Nephron (organoid): ENCODE data around the gene COLGALT1.
"Not testable (repeated sequence)": the region's sequence is repeated elsewhere in the genome, so short reads cannot be mapped to it uniquely, and the experiment has no call there.

Experiments used
- H3K27ac Mint-ChIP-seq, 3 experiments: 2 replicates each; pipeline ENCODE4 v1.8.0; 2020; ENCODE audit warnings: mixed read lengths in 3 of 3, mild to moderate bottlenecking in 2 of 3, moderate library complexity in 1 of 3
- H3K27me3 Mint-ChIP-seq: 2 replicates; pipeline ENCODE4 v1.8.0; 2021; ENCODE audit warnings: low read depth, mild to moderate bottlenecking, moderate library complexity, mixed read lengths
- H3K36me3 Mint-ChIP-seq: 2 replicates; pipeline ENCODE4 v1.8.0; 2020; ENCODE audit warnings: low read depth, mixed read lengths
- H3K4me1 Mint-ChIP-seq: 2 replicates; pipeline ENCODE4 v1.8.0; 2020; ENCODE audit warnings: mixed read lengths
- H3K4me3 Mint-ChIP-seq, 3 experiments: 2 replicates each; pipeline ENCODE4 v1.8.0; 2020; ENCODE audit warnings: mild to moderate bottlenecking in 3 of 3, mixed read lengths in 3 of 3, moderate library complexity in 2 of 3
- H3K9me3 Mint-ChIP-seq: 2 replicates; pipeline ENCODE4 v1.8.0; 2020; ENCODE audit warnings: mixed read lengths
- CTCF ChIP-seq, 3 experiments: fragments of 200-600 bp; sonication (generic); IDR thresholded peaks; one replicate each; pipeline ENCODE4 v1.5.0; 2021; ENCODE audit warnings: antibody characterized with exemption in 3 of 3; ENCODE audit not compliant: unreplicated experiment in 3 of 3

The COLGALT1 gene

GRCh38 chr19:17515408-17516149 is 39.9 kb upstream of the COLGALT1 start:
- TF ChIP-seq CTCF (IDR thresholded peaks at IDR 0.05; ENCODE audit: unreplicated experiment in 3 of 3) = no peak
- Mint-ChIP-seq H3K9me3 (peaks cover 9% of the 10 kb centered on the region), H3K36me3 (peaks cover 55% of the 10 kb centered on the region), H3K4me3 (peak overlapping the region; percentile 50 to 61 (median 55)), H3K27me3 (no peaks in the 10 kb centered on the region), H3K4me1 (peaks cover 15% of the 10 kb centered on the region), H3K27ac (no peak overlapping the region)

GRCh38 chr19:17517898-17518297 is 37.6 kb upstream of the COLGALT1 start:
- peaks cover 2% of the 10 kb centered on the region for H3K4me1 Mint-ChIP-seq
- H3K27ac Mint-ChIP-seq = no peak overlapping the region
- TF ChIP-seq CTCF (IDR thresholded peaks at IDR 0.05; ENCODE audit: unreplicated experiment in 3 of 3) = no peak
- H3K36me3 Mint-ChIP-seq = peaks cover 63% of the 10 kb centered on the region
- peaks cover 9% of the 10 kb centered on the region for H3K9me3 Mint-ChIP-seq
- H3K27me3 Mint-ChIP-seq = no peaks in the 10 kb centered on the region
- H3K4me3 Mint-ChIP-seq = no peak overlapping the region

DNA sequence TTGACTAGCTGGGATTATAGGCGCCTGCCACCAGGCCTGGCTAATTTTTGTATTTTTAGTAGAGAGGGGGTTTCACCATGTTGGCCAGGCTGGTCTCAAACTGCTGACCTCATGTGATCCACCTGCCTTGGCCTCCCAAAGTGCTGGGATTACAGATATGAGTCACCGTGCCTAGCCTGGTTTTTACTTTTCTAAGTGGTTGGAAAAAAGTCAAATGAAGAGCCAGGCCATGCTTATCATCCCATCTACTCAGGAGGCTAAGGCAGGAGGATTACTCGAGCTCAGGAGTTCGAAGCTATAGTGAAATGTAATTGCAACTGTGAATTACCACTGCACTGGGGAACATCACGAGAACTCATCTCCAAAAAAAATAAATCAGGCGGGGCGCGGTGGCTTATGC is 36.8 kb upstream of the COLGALT1 start:
- H3K4me3 Mint-ChIP-seq, H3K9me3 Mint-ChIP-seq, H3K27me3 Mint-ChIP-seq, H3K27ac Mint-ChIP-seq, H3K4me1 Mint-ChIP-seq: not testable (repeated sequence)
- H3K36me3 Mint-ChIP-seq = peaks cover 63% of the 10 kb centered on the region

- Mint-ChIP-seq H3K36me3 (peaks cover 57% of the 10 kb centered on the region), H3K27me3 (peaks cover 4% of the 10 kb centered on the region)
- no peak for TF ChIP-seq CTCF (IDR thresholded peaks at IDR 0.05; ENCODE audit: unreplicated experiment in 3 of 3)
These were observed 35.5 kb upstream of the COLGALT1 start for GRCh38 chr19:17519967-17520366.

GRCh38 chr19:17520865-17521264 is 34.6 kb upstream of the COLGALT1 start:
- Mint-ChIP-seq H3K27me3 (peaks cover 4% of the 10 kb centered on the region), H3K4me1 (no peaks in the 10 kb centered on the region), H3K27ac (no peak overlapping the region), H3K9me3 (peaks cover 8% of the 10 kb centered on the region), H3K36me3 (peaks cover 53% of the 10 kb centered on the region), H3K4me3 (no peak overlapping the region)
- no peak for TF ChIP-seq CTCF (IDR thresholded peaks at IDR 0.05; ENCODE audit: unreplicated experiment in 3 of 3)

More at GRCh38 chr19:17519967-17520366, 35.5 kb upstream of the COLGALT1 start:
- no peaks in the 10 kb centered on the region for H3K4me1 Mint-ChIP-seq
- H3K27ac Mint-ChIP-seq = no peak overlapping the region
- no peak overlapping the region for H3K4me3 Mint-ChIP-seq
- H3K9me3 Mint-ChIP-seq = peaks cover 9% of the 10 kb centered on the region

GRCh38 chr19:17522988-17523872 is 32.2 kb upstream of the COLGALT1 start:
- Mint-ChIP-seq H3K4me1 (no peaks in the 10 kb centered on the region), H3K27me3 (peaks cover 4% of the 10 kb centered on the region), H3K4me3 (no peak overlapping the region), H3K36me3 (peaks cover 30% of the 10 kb centered on the region), H3K27ac (no peak overlapping the region), H3K9me3 (peaks cover 3% of the 10 kb centered on the region)
- TF ChIP-seq CTCF (IDR thresholded peaks at IDR 0.05; ENCODE audit: unreplicated experiment in 3 of 3) = no peak
